CD14-positive monocyte (primary cell): ENCODE data around the gene TOR1AIP1. TPM values are rescaled to one million over a fixed set of nuclear protein-coding genes. Genes with fewer than 3 reads are reported as not detected.

ENCODE experiments used
- DNase-seq, 3 donors: peaks; one replicate each; pipeline ENCODE4 v3.0.0-alpha.2; 2011 to 2022
- H2AFZ ChIP-seq: 2 replicates; pipeline ENCODE4 v1.6.0; 2012; ENCODE audit warnings: mild to moderate bottlenecking, low read depth, low read length, inconsistent platforms; ENCODE audit not compliant: insufficient read depth, poor library complexity, severe bottlenecking
- H3K27ac ChIP-seq, 2 donors: 1 replicate in 1 of 2; 2 replicates in 1 of 2; pipeline ENCODE4 v1.5.1; 2012 to 2013; ENCODE audit warnings: low read length in 2 of 2, control low read depth in 1 of 2, inconsistent platforms in 1 of 2, low read depth in 1 of 2, mild to moderate bottlenecking in 1 of 2
- H3K27me3 ChIP-seq, 2 donors: one replicate each; pipeline versions ENCODE4 v1.6.0 to v1.6.1; 2011 to 2013; ENCODE audit warnings: low read length in 2 of 2; ENCODE audit not compliant: control insufficient read depth in 2 of 2, insufficient read depth in 2 of 2
- H3K36me3 ChIP-seq, 2 donors: replicated peaks in 1 of 2; 1 replicate in 1 of 2; 2 replicates in 1 of 2; pipeline versions ENCODE4 v1.5.1 to v1.6.1; 2012 to 2013; ENCODE audit warnings: low read length in 2 of 2, control low read depth in 1 of 2, inconsistent platforms in 1 of 2, mild to moderate bottlenecking in 1 of 2; ENCODE audit not compliant: insufficient read depth in 2 of 2, control insufficient read depth in 1 of 2
- H3K4me1 ChIP-seq, 2 donors: 1 replicate in 1 of 2; 2 replicates in 1 of 2; pipeline versions ENCODE4 v1.5.1 to v1.6.1; 2012 to 2013; ENCODE audit warnings: low read length in 2 of 2, control low read depth in 1 of 2, inconsistent platforms in 1 of 2, mild to moderate bottlenecking in 1 of 2, moderate library complexity in 1 of 2; ENCODE audit not compliant: insufficient read depth in 2 of 2, control insufficient read depth in 1 of 2
- H3K4me2 ChIP-seq: replicated peaks from 2 replicates; pipeline ENCODE3; 2012; ENCODE audit warnings: low read length, moderate library complexity, mild to moderate bottlenecking; ENCODE audit not compliant: poor library complexity, severe bottlenecking; ENCODE audit errors: extremely low read depth
- H3K4me3 ChIP-seq, 3 experiments: fragments of 200-600 bp in 1 of 3; sonication (generic) in 1 of 3; replicated peaks in 1 of 3; 1 replicate in 2 of 3; 2 replicates in 1 of 3; pipeline ENCODE4 v1.5.1; 2011 to 2013; ENCODE audit warnings: low read length in 3 of 3, mild to moderate bottlenecking in 3 of 3, control low read depth in 2 of 3, low read depth in 2 of 3, inconsistent platforms in 1 of 3, moderate library complexity in 1 of 3
- H3K79me2 ChIP-seq: 2 replicates; pipeline ENCODE4 v1.6.0; 2012; ENCODE audit warnings: mild to moderate bottlenecking, control low read depth, inconsistent platforms, low read length, moderate library complexity; ENCODE audit not compliant: insufficient read depth
- H3K9ac ChIP-seq: 2 replicates; pipeline ENCODE4 v1.6.0; 2017; ENCODE audit warnings: low read length, mild to moderate bottlenecking; ENCODE audit not compliant: insufficient read depth, poor library complexity, severe bottlenecking
- H3K9me3 ChIP-seq, 2 donors: replicated peaks in 1 of 2; 1 replicate in 1 of 2; 2 replicates in 1 of 2; pipeline versions ENCODE4 v1.5.1 to v1.6.1; 2012 to 2013; ENCODE audit warnings: low read length in 2 of 2, control low read depth in 1 of 2; ENCODE audit not compliant: control insufficient read depth in 1 of 2, insufficient read depth in 1 of 2
- H4K20me1 ChIP-seq: 2 replicates; pipeline ENCODE4 v1.6.0; 2012; ENCODE audit warnings: mild to moderate bottlenecking, low read length, control low read depth, moderate library complexity; ENCODE audit not compliant: insufficient read depth
- H3K27ac Mint-ChIP-seq, 7 donors: one replicate each; pipeline ENCODE4 v1.8.0; 2020; ENCODE audit warnings: mild to moderate bottlenecking in 7 of 7, mixed read lengths in 7 of 7, moderate library complexity in 6 of 7, inconsistent platforms in 2 of 7
- H3K27me3 Mint-ChIP-seq, 3 donors: one replicate each; pipeline ENCODE4 v1.8.0; 2021 to 2022; ENCODE audit warnings: low read depth in 3 of 3, mild to moderate bottlenecking in 3 of 3, mixed read lengths in 3 of 3, moderate library complexity in 3 of 3, inconsistent platforms in 1 of 3
- H3K36me3 Mint-ChIP-seq, 2 donors: one replicate each; pipeline ENCODE4 v1.8.0; 2020; ENCODE audit warnings: mixed read lengths in 2 of 2, inconsistent platforms in 1 of 2, mild to moderate bottlenecking in 1 of 2
- H3K4me1 Mint-ChIP-seq: one replicate; pipeline ENCODE4 v1.8.0; 2020; ENCODE audit warnings: mild to moderate bottlenecking, mixed read lengths
- H3K4me3 Mint-ChIP-seq, 2 donors: one replicate each; pipeline ENCODE4 v1.8.0; 2020; ENCODE audit warnings: mild to moderate bottlenecking in 2 of 2, mixed read lengths in 2 of 2, moderate library complexity in 1 of 2
- H3K9me3 Mint-ChIP-seq, 7 donors: one replicate each; pipeline ENCODE4 v1.8.0; 2020 to 2022; ENCODE audit warnings: mixed read lengths in 7 of 7, mild to moderate bottlenecking in 6 of 7, moderate library complexity in 6 of 7, inconsistent platforms in 2 of 7
- CTCF ChIP-seq: fragments of 200-600 bp; IDR thresholded peaks from one replicate; pipeline ENCODE4 v1.8.0; 2022; ENCODE audit warnings: antibody characterized with exemption, mild to moderate bottlenecking
- WGBS: methylation state at CpG from one replicate; pipeline ENCODE4 v1.1.5; 2013; ENCODE audit warnings: missing lambda C conversion rate; ENCODE audit not compliant: insufficient coverage; 5-methylcytosine and 5-hydroxymethylcytosine counted together
- intact Hi-C, 2 donors: fragments of 100-400 bp; cut with micrococcal nuclease; formaldehyde crosslinking; loops; one replicate each; pipeline versions ENCODE4 v1.15.0 to v1.15.1; 2023
- polyA plus RNA-seq, 3 donors: library from polyadenylated mRNA; depleted of rRNA in 1 of 3; unstranded in 2 of 3; stranded (reverse) in 1 of 3; fragments of 300-500 nt in 2 of 3; fragments of >200 nt in 1 of 3; fragmentation: Illumina TruSeq in 2 of 3; gene quantifications; 1 replicate in 2 of 3; 2 replicates in 1 of 3; pipeline ENCODE4 v1.2.3, GENCODE V29; 2012 to 2021

Gene TOR1AIP1
- polyA plus RNA-seq, 3 donors, result 18.8 to 114 (median 77.5) TPM

GRCh38 chr1:179951383-179952144 is 69.5 kb downstream of the TOR1AIP1 start:
- Mint-ChIP-seq H3K4me3 (peak overlapping the region; percentile 65 to 80), H3K27ac (peak overlapping the region; percentile 88 to 95 (median 91)), H3K4me1 (peaks cover 51% of the 10 kb centered on the region), H3K9me3 (no peaks in the 10 kb centered on the region), H3K27me3 (no peaks in the 10 kb centered on the region), H3K36me3 (no peaks in the 10 kb centered on the region)
- H3K4me1 ChIP-seq, result peaks cover 49 to 59% of the 10 kb centered on the region in 2 donors
- H3K9me3 ChIP-seq, result no peaks in the 10 kb centered on the region
- H3K9ac ChIP-seq, result peak overlapping the region; percentile 19
- WGBS, result 94% methylated on average over 2 of the region's 10 CpGs
- peak overlapping the region in 2 of 3 experiments; percentile 38 to 61 for H3K4me3 ChIP-seq
- peak overlapping the region; percentile 25 for H2AFZ ChIP-seq
- H3K79me2 ChIP-seq, result peaks cover 39% of the 10 kb centered on the region
- H3K36me3 ChIP-seq, result no peaks in the 10 kb centered on the region
- H3K4me2 ChIP-seq, result peak overlapping the region; percentile 72
- intact Hi-C loops, result loop anchor here in 1 of 2 donors (5.0 kb wide), 1 partner anchor 69 kb away; the partner anchor contains the start of gene TOR1AIP1
- peaks cover 13% of the 10 kb centered on the region for H4K20me1 ChIP-seq
- DNase-seq, result peak in 2 of 3 donors; percentile 31 to 52
- TF ChIP-seq CTCF, result no peak
- H3K27ac ChIP-seq, result peak overlapping the region; percentile 12 to 97
- no peaks in the 10 kb centered on the region for H3K27me3 ChIP-seq

- H3K4me2 ChIP-seq, result peak overlapping the region; percentile 72
- no peaks in the 10 kb centered on the region for H3K27me3 Mint-ChIP-seq
- DNase-seq, result peak; percentile 34 to 70 (median 62)
- peaks cover 45% of the 10 kb centered on the region for H3K79me2 ChIP-seq
- peak overlapping the region; percentile 40 for H2AFZ ChIP-seq
- no peak for TF ChIP-seq CTCF
- no peaks in the 10 kb centered on the region for H3K36me3 Mint-ChIP-seq
- 0% methylated on average over 3 of the region's 4 CpGs for WGBS
- H3K4me3 Mint-ChIP-seq, result peak overlapping the region; percentile 65 to 80
- H3K4me3 ChIP-seq, result peak overlapping the region in 2 of 3 experiments; percentile 38 to 61
- H3K27me3 ChIP-seq, result no peaks in the 10 kb centered on the region
- H3K9ac ChIP-seq, result peak overlapping the region; percentile 19
- H3K4me1 ChIP-seq, result peaks cover 51 to 65% of the 10 kb centered on the region in 2 donors
- H4K20me1 ChIP-seq, result peaks cover 14% of the 10 kb centered on the region
- H3K27ac ChIP-seq, result peak overlapping the region in 1 of 2 donors; percentile 97
- H3K9me3 ChIP-seq, result no peaks in the 10 kb centered on the region
- no peaks in the 10 kb centered on the region for H3K36me3 ChIP-seq
- H3K9me3 Mint-ChIP-seq, result no peaks in the 10 kb centered on the region
- intact Hi-C loops, result loop anchor here in 1 of 2 donors (5.0 kb wide), 1 partner anchor 70 kb away; the partner anchor contains the start of gene TOR1AIP1
- peak overlapping the region; percentile 88 to 95 (median 91) for H3K27ac Mint-ChIP-seq
- H3K4me1 Mint-ChIP-seq, result peaks cover 55% of the 10 kb centered on the region
Measured at GRCh38 chr1:179952186-179952585, 70.1 kb downstream of the TOR1AIP1 start.
